ENCODE results near the gene CCSER1.

GRCh38 chr4:90084277-90084966 is 42.8 kb upstream of the CCSER1 start:
- TF ChIP-seq CTCF (conservative IDR thresholded peaks at IDR 0.05): no peak
- no peak for TF ChIP-seq EZH2 (IDR thresholded peaks at IDR 0.05; ENCODE audit: low read depth)

Measured in PC-9 (cell line).